Hepatocyte (in vitro differentiated cells): Measurements from ENCODE around the gene ALPL. TPM values are rescaled to one million over a fixed set of nuclear protein-coding genes. Genes with fewer than 3 reads are reported as not detected.

Experiments used
- DNase-seq: peaks from one replicate; pipeline ENCODE4 v3.0.0-alpha.2; 2016; ENCODE audit warnings: low spot score
- H2AFZ ChIP-seq: fragments of 200-600 bp; sonication (generic); 2 replicates; pipeline ENCODE4 v1.6.0; 2016; ENCODE audit warnings: antibody characterized with exemption, mild to moderate bottlenecking
- H3K27ac ChIP-seq: fragments of 200-600 bp; sonication (generic); 2 replicates; pipeline ENCODE4 v1.5.1; 2016; ENCODE audit warnings: mild to moderate bottlenecking
- H3K27me3 ChIP-seq: fragments of 200-600 bp; sonication (generic); 2 replicates; pipeline ENCODE4 v1.6.1; 2016
- H3K36me3 ChIP-seq: fragments of 200-600 bp; sonication (generic); replicated peaks from 2 replicates; pipeline ENCODE4 v1.5.1; 2016; ENCODE audit warnings: low read depth; ENCODE audit not compliant: insufficient read depth
- H3K4me1 ChIP-seq: fragments of 200-600 bp; sonication (generic); 2 replicates; pipeline ENCODE4 v1.5.1; 2016; ENCODE audit warnings: mild to moderate bottlenecking, moderate library complexity; ENCODE audit not compliant: insufficient read depth
- H3K4me2 ChIP-seq: fragments of 200-600 bp; sonication (generic); 2 replicates; pipeline ENCODE4 v1.6.0; 2016
- H3K4me3 ChIP-seq: fragments of 200-600 bp; sonication (generic); 2 replicates; pipeline ENCODE4 v1.5.1; 2016; ENCODE audit warnings: mild to moderate bottlenecking
- H3K79me2 ChIP-seq: fragments of 200-600 bp; sonication (generic); 2 replicates; pipeline ENCODE4 v1.6.0; 2017; ENCODE audit warnings: mild to moderate bottlenecking
- H3K9me2 ChIP-seq: fragments of 200-600 bp; sonication (generic); replicated peaks from 2 replicates; pipeline ENCODE4 v1.6.0; 2017; ENCODE audit warnings: mild to moderate bottlenecking; ENCODE audit not compliant: insufficient read depth
- H3K9me3 ChIP-seq: fragments of 200-600 bp; sonication (generic); 2 replicates; pipeline ENCODE4 v1.5.1; 2016; ENCODE audit warnings: low read depth, mild to moderate bottlenecking
- H4K20me1 ChIP-seq: fragments of 200-600 bp; sonication (generic); 2 replicates; pipeline ENCODE4 v1.6.0; 2016; ENCODE audit warnings: mild to moderate bottlenecking; ENCODE audit not compliant: insufficient read depth, poor library complexity, severe bottlenecking
- EZH2 ChIP-seq: fragments of 200-600 bp; sonication (generic); IDR thresholded peaks from 2 replicates; pipeline ENCODE4 v1.6.1; 2016; ENCODE audit warnings: antibody characterized with exemption, mild to moderate bottlenecking, borderline replicate concordance
- EZH2phosphoT487 ChIP-seq: fragments of 200-600 bp; sonication (generic); IDR thresholded peaks from one replicate; pipeline ENCODE4 v1.6.1; 2018; ENCODE audit warnings: antibody characterized with exemption, mild to moderate bottlenecking, low read depth, moderate library complexity; ENCODE audit not compliant: unreplicated experiment, severe bottlenecking
- WGBS: methylation state at CpG from one replicate; pipeline ENCODE4 v1.1.6; 2016; ENCODE audit warnings: low lambda C conversion rate; ENCODE audit errors: missing lambda C conversion rate; 5-methylcytosine and 5-hydroxymethylcytosine counted together
- polyA plus RNA-seq: library from polyadenylated mRNA; unstranded; fragments of >200 nt; fragmentation: Nextera tagmentation; extraction: Ambion mirVana; gene quantifications from 2 replicates; pipeline ENCODE4 v1.2.1, GENCODE V29; 2016
- total RNA-seq: library from RNA; depleted of rRNA; stranded (reverse); fragments of >200 nt; gene quantifications from 2 replicates; pipeline ENCODE4 v1.2.3, GENCODE V29; 2014
- TF ChIP-seq, protein P1 (sequence below): fragments of 200-600 bp; sonication (generic); IDR thresholded peaks from 2 replicates; pipeline ENCODE4 v1.5.1; 2016; ENCODE audit warnings: antibody characterized with exemption, mild to moderate bottlenecking; ENCODE audit not compliant: poor library complexity

Gene ALPL
- total and polyA plus RNA-seq, 2 experiments from 2014 or later, result 2.2 to 6.0 TPM

DNA sequence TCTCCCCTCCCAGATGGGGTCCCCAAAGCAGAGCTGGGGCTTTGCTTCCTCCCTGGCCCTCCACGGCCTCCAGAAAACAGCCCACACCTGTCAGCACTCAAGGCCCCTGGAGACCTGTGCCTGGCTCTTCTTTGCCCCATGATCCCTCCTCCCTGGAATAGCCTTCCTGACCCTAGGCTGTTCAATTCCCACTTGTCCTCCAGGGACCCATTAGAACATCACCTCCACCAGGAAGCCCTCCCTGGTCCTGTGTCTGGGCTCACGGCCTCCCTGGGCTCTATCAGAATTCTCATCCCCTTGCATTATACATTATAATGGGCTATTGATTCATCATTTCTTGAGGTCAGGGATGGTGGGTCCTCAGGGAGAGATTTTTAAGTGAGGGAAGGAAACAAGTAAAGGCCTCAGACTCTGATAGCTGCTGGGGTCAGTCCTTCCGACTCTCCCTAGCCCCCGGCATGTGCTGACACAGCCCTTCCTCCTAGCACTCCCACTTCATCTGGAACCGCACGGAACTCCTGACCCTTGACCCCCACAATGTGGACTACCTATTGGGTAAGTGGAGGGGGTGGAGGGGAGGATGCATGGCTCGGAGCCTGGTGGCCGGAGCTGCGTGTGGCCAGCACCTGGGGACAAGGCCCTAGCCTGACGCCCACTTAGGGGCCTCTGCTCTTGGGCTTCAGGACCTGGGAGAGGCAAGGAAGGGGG, 60.8 kb downstream of the ALPL start:
- DNase-seq, result no peak
- Histone ChIP-seq H3K4me2 (no peak overlapping the region), H2AFZ (no peak overlapping the region), H3K79me2 (no peaks in the 10 kb centered on the region), H4K20me1 (no peaks in the 10 kb centered on the region), H3K9me2 (no peaks in the 10 kb centered on the region), H3K36me3 (no peaks in the 10 kb centered on the region), H3K4me3 (no peak overlapping the region), H3K27me3 (no peaks in the 10 kb centered on the region), H3K9me3 (no peaks in the 10 kb centered on the region), H3K4me1 (peaks cover 6% of the 10 kb centered on the region), H3K27ac (no peak overlapping the region)
- WGBS, result 67% methylated on average over 10 of the region's 10 CpGs
- no peak for TF ChIP-seq EZH2phosphoT487
- TF ChIP-seq, protein P1, sequence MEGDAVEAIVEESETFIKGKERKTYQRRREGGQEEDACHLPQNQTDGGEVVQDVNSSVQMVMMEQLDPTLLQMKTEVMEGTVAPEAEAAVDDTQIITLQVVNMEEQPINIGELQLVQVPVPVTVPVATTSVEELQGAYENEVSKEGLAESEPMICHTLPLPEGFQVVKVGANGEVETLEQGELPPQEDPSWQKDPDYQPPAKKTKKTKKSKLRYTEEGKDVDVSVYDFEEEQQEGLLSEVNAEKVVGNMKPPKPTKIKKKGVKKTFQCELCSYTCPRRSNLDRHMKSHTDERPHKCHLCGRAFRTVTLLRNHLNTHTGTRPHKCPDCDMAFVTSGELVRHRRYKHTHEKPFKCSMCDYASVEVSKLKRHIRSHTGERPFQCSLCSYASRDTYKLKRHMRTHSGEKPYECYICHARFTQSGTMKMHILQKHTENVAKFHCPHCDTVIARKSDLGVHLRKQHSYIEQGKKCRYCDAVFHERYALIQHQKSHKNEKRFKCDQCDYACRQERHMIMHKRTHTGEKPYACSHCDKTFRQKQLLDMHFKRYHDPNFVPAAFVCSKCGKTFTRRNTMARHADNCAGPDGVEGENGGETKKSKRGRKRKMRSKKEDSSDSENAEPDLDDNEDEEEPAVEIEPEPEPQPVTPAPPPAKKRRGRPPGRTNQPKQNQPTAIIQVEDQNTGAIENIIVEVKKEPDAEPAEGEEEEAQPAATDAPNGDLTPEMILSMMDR, result no peak
- TF ChIP-seq EZH2, result no peak

DNA sequence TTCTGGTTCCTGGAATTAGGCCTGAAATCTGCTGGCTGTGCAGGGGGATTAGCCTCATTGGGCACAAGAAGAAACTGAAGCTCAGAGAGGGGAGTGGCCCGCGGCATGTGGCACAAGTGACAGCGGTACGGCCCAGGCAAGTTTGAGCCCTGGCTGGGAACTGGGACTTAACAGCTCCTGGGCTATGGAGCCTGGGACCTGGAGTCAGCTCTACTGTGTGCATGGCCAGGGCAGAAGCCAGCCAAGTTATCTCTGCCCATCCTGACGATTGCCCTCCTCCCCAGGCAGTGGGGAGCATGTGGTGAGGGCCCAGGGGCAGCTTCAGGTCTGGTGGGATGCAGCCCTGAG, 61.3 kb downstream of the ALPL start:
- no peaks in the 10 kb centered on the region for H3K27me3 ChIP-seq
- H3K36me3 ChIP-seq, result no peaks in the 10 kb centered on the region
- H3K79me2 ChIP-seq, result no peaks in the 10 kb centered on the region
- no peak overlapping the region for H3K27ac ChIP-seq
- H3K9me2 ChIP-seq, result no peaks in the 10 kb centered on the region
- H3K9me3 ChIP-seq, result no peaks in the 10 kb centered on the region
- no peak overlapping the region for H3K4me2 ChIP-seq
- TF ChIP-seq, protein P1, result no peak
- TF ChIP-seq EZH2phosphoT487 (no peak), EZH2 (no peak)
- no peaks in the 10 kb centered on the region for H4K20me1 ChIP-seq
- DNase-seq, result no peak
- no peak overlapping the region for H3K4me3 ChIP-seq
- WGBS, result 92% methylated on average over 5 of the region's 5 CpGs
- peaks cover 6% of the 10 kb centered on the region for H3K4me1 ChIP-seq
- H2AFZ ChIP-seq, result no peak overlapping the region

GRCh38 chr1:21570885-21571284, 61.7 kb downstream of the ALPL start:
- Histone ChIP-seq H4K20me1 (no peaks in the 10 kb centered on the region), H3K27ac (no peak overlapping the region), H3K27me3 (no peaks in the 10 kb centered on the region), H3K9me2 (no peaks in the 10 kb centered on the region), H3K36me3 (no peaks in the 10 kb centered on the region), H3K79me2 (no peaks in the 10 kb centered on the region), H3K4me3 (no peak overlapping the region), H2AFZ (no peak overlapping the region), H3K4me2 (no peak overlapping the region), H3K4me1 (peaks cover 6% of the 10 kb centered on the region), H3K9me3 (no peaks in the 10 kb centered on the region)
- TF ChIP-seq EZH2 (no peak), EZH2phosphoT487 (no peak)
- TF ChIP-seq, protein P1, result no peak
- 80% methylated on average over 4 of the region's 4 CpGs for WGBS
- no peak for DNase-seq

DNA sequence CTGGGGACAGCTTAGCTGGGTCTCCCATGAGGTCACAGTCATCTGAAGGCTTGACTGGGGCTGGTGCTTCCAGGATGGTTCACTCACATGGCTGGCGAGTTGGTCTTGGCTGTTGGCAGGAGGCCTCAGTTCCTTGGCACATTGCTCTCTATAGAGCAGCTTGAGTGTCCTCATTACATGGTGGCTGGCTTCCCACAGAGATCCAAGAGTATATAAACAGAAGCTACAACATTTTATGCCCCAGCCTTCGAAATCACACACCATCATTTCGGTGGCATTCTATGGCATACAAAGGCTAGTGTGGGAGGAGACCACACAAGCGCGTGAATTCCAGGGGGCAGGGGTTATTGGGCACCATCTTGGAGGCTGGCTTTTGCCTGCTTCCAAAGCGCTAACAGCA, 63.0 kb downstream of the ALPL start:
- H3K9me3 ChIP-seq, result no peaks in the 10 kb centered on the region
- no peak overlapping the region for H3K4me2 ChIP-seq
- no peak overlapping the region for H2AFZ ChIP-seq
- 97% methylated on average over 6 of the region's 6 CpGs for WGBS
- no peaks in the 10 kb centered on the region for H3K9me2 ChIP-seq
- H3K4me3 ChIP-seq, result no peak overlapping the region
- no peaks in the 10 kb centered on the region for H3K36me3 ChIP-seq
- H3K27ac ChIP-seq, result no peak overlapping the region
- no peaks in the 10 kb centered on the region for H3K27me3 ChIP-seq
- TF ChIP-seq EZH2, result no peak
- TF ChIP-seq EZH2phosphoT487, result no peak
- TF ChIP-seq, protein P1, result no peak
- H3K4me1 ChIP-seq, result peaks cover 6% of the 10 kb centered on the region
- no peaks in the 10 kb centered on the region for H3K79me2 ChIP-seq
- H4K20me1 ChIP-seq, result no peaks in the 10 kb centered on the region
- DNase-seq, result no peak
